ENCODE measurements around the gene TACO1.

Gene TACO1

GRCh38 chr17:63635787-63636186, 35.1 kb downstream of the TACO1 start:
- TF ChIP-seq, protein P1, sequence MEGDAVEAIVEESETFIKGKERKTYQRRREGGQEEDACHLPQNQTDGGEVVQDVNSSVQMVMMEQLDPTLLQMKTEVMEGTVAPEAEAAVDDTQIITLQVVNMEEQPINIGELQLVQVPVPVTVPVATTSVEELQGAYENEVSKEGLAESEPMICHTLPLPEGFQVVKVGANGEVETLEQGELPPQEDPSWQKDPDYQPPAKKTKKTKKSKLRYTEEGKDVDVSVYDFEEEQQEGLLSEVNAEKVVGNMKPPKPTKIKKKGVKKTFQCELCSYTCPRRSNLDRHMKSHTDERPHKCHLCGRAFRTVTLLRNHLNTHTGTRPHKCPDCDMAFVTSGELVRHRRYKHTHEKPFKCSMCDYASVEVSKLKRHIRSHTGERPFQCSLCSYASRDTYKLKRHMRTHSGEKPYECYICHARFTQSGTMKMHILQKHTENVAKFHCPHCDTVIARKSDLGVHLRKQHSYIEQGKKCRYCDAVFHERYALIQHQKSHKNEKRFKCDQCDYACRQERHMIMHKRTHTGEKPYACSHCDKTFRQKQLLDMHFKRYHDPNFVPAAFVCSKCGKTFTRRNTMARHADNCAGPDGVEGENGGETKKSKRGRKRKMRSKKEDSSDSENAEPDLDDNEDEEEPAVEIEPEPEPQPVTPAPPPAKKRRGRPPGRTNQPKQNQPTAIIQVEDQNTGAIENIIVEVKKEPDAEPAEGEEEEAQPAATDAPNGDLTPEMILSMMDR (conservative IDR thresholded peaks at IDR 0.05; ENCODE audit: low read length): no peak
- no peak for DNase-seq (ENCODE audit: low read depth)
- no peak overlapping the region for H3K4me3 ChIP-seq (ENCODE audit: low read length)

- no peak overlapping the region for H3K4me3 ChIP-seq (ENCODE audit: low read length)
- DNase-seq (ENCODE audit: low read depth): no peak
- TF ChIP-seq, protein P1 (conservative IDR thresholded peaks at IDR 0.05; ENCODE audit: low read length): no peak
Measured at GRCh38 chr17:63639125-63639524, 38.4 kb downstream of the TACO1 start.

DNA sequence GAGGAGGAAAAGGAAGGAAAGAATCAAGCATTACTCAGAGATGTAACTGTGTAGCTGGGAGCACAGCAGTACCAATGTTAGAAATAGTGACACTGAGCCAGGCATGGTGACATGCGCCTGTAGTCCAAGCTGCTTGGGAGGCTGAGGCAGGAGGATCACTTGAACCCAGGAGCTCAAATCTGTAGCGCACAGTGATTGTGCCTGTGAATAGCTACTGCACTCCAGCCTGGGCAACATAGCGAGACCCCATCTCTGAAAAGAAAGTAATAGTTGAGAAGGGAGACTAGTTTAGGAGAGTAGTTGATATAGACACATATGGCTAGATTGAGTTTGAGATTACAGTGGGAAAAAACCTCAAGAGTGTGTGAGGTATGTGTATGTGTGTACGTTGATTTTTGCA, 39.3 kb downstream of the TACO1 start:
- TF ChIP-seq, protein P1 (conservative IDR thresholded peaks at IDR 0.05; ENCODE audit: low read length): no peak
- no peak for DNase-seq (ENCODE audit: low read depth)
- H3K4me3 ChIP-seq (ENCODE audit: low read length): no peak overlapping the region

- no peak for DNase-seq (ENCODE audit: low read depth)
- TF ChIP-seq, protein P1 (conservative IDR thresholded peaks at IDR 0.05; ENCODE audit: low read length): no peak
- no peak overlapping the region for H3K4me3 ChIP-seq (ENCODE audit: low read length)
Measured at GRCh38 chr17:63641692-63642448, 41.2 kb downstream of the TACO1 start.

DNA sequence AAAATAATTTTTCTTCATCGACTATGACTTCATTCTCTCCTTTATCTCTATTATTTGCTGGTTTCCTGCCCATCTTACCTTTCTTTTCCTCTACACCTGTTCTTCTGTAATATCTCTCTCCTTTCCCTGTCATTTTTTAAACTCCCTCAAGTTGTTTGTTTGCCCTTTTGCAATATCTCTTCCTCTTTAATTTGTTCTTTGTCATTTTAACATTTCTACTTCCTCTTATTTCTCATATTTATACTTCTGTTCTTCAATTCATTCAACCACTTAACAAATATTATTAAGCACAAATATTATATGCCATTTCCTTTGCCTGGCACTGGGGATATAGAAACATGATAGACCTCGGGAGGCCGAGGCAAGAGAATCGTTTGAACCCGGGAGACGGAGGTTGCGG, 44.2 kb downstream of the TACO1 start:
- H3K4me3 ChIP-seq (ENCODE audit: low read length): no peak overlapping the region
- TF ChIP-seq, protein P1 (conservative IDR thresholded peaks at IDR 0.05; ENCODE audit: low read length): no peak
- DNase-seq (ENCODE audit: low read depth): no peak

DNA sequence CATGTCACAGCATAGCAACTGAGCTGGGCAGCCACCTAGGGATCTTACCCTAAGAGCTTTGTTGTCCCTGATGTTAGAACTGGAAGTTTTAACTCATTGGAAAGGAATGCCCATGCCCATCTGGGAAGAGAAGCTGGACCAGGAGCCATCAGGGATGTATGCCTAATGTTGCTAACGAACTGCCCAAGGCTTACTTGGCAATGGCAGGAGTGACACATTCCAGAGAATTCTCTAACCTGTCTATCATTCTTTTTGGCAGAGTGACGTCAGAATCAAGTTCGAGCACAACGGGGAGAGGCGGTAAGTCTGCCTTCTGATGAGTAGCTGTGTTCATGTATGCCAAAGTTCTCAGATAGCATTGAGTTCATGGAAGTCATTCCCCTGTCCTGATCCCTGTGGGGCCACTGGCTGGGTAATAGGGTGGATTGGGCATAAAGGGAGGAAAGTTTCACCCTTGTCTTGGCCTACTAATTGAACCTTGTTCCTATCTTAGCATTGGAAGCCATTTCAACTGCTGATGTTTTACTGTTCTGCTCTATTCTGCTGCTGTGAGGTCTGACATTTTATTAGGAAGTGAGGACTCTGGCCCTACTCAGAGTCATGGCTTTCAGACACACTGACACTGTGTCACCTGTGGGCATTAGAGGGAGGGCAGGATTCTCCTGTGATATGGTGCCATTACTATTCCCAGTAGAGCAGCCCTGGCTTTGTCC, 45.2 kb downstream of the TACO1 start:
- TF ChIP-seq, protein P1 (conservative IDR thresholded peaks at IDR 0.05; ENCODE audit: low read length): no peak
- no peak overlapping the region for H3K4me3 ChIP-seq (ENCODE audit: low read length)
- peak; percentile 37 for DNase-seq (ENCODE audit: low read depth)

GRCh38 chr17:63646488-63646806, 45.8 kb downstream of the TACO1 start:
- no peak for DNase-seq (ENCODE audit: low read depth)
- TF ChIP-seq, protein P1 (conservative IDR thresholded peaks at IDR 0.05; ENCODE audit: low read length): no peak
- no peak overlapping the region for H3K4me3 ChIP-seq (ENCODE audit: low read length)

All from AG10803 (cell line).